ENCODE results near the gene GFPT2.

DNA sequence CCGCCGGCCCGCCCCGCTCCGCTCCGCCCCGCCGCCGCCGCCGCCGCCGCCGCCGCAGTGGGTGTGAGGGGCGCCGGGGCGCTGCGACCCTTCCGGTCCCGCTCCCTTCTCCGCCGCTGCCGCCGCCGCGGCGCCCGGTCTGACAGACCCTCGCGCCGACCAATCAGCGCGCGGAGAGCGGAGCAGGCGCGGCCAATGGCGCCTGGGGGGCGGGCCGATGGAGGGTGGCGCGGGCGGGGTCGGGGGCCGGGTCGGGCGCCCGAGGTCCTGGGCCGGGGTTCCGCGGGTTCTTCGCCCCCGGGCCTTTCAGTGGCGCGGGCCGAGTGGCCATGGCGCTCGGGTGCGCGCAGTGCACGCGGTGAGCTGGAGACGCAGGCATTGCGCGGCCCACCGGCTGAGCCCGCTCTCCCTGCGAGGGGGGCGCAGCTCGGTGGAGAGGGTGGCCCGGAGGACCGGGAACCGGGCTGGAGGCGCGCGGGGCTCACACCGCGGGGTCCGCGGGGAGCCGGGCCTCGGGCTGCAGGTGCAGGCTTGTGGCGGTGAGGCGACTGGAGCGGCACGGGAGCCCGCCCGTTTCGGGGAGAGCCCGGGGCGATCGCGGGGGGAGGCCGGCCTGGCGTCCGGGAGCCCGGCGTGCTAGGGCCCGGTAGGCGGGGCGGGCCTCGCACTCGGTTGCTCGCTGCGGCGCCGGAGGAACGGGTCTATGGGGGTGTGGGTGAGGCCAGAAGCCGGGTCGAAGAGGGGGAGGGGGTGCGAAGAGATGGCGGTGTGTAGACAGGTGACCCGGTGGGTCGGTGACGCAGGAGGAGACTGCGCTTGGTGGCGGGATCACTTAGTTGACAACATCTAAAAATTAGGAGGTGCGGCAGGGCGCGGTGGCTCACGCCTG lies 60.9 kb downstream of the GFPT2 start, which contains the start of gene MAPK9:
- TF ChIP-seq, protein P1, sequence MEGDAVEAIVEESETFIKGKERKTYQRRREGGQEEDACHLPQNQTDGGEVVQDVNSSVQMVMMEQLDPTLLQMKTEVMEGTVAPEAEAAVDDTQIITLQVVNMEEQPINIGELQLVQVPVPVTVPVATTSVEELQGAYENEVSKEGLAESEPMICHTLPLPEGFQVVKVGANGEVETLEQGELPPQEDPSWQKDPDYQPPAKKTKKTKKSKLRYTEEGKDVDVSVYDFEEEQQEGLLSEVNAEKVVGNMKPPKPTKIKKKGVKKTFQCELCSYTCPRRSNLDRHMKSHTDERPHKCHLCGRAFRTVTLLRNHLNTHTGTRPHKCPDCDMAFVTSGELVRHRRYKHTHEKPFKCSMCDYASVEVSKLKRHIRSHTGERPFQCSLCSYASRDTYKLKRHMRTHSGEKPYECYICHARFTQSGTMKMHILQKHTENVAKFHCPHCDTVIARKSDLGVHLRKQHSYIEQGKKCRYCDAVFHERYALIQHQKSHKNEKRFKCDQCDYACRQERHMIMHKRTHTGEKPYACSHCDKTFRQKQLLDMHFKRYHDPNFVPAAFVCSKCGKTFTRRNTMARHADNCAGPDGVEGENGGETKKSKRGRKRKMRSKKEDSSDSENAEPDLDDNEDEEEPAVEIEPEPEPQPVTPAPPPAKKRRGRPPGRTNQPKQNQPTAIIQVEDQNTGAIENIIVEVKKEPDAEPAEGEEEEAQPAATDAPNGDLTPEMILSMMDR (conservative IDR thresholded peaks at IDR 0.05; ENCODE audit: low read length): 0 out of 2 replicates have a peak, but pooled peaks have one; percentile 13
- TF ChIP-seq EZH2phosphoT487 (IDR thresholded peaks at IDR 0.05; ENCODE audit: borderline replicate concordance, low read depth, low read length): no peak
